ENCODE results near the gene KRTAP10-8.
"Not testable (repeated sequence)": the region's sequence is repeated elsewhere in the genome, so short reads cannot be mapped to it uniquely, and the experiment has no call there.

KRTAP10-8 gene

DNA sequence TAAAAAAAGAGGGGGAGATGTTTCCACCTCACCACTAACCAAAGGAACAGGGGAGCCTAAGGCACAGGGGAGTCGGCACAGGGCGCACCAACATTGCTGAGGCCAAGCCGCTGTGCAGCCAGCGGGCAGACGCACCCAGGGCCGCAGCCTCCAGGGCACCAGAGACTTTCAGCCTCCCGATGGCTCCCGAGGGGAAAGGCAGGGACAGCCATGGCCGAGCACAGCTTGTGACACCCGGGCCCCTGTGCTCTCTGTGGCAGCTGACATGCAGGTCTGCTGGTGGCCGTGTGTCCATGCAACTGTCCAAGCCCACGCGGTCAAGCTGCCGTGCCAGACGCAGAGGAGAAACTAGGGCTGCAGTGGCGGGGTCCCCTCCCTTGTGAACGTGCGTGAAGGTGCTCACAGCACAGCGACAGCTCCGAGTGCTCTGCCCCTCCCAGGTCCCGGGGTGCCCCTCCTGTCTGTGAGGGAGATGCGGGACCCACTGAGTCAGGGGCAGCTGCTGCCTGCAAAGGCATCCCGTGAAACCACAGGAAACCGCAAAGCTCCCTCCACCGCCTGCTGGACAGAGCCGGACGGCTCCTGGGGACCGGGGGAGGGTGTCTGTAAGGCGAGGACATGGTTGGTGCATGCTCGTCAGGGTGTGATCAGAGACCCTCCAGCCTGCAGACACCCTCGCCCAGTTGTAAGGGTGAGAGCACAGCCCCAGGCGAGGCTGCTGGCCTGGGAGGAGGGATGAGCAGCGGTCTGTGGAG is 36.9 kb downstream of the KRTAP10-8 start:
- no peak for DNase-seq

DNA sequence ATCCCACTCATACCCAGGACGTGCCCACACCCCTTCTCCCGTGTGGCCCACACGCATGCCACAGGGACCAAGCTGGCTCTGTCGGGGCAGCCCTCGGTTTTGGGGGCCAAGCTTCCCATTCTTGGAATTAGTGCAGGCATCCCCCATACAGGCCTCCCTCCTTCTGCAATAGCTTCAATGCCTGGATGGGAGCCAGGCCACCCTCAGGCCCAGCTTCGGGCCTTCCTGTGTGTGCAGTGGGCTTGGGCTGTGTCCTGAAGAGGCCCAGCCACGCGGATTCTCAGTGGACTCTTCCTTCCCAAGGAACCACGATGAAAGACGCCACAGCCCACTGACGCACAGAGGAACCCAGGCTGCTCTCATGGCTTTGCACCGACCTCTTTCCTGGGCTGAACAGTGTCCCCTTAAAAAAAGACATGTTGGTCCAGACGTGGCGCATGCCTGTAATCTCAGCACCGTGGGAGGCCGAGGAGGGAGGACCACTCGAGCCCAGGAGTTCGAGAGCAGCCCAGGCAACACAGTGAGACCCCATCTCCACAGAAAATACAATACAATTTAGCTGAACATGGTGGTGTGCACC is 37.7 kb downstream of the KRTAP10-8 start:
- no peak for DNase-seq

DNA sequence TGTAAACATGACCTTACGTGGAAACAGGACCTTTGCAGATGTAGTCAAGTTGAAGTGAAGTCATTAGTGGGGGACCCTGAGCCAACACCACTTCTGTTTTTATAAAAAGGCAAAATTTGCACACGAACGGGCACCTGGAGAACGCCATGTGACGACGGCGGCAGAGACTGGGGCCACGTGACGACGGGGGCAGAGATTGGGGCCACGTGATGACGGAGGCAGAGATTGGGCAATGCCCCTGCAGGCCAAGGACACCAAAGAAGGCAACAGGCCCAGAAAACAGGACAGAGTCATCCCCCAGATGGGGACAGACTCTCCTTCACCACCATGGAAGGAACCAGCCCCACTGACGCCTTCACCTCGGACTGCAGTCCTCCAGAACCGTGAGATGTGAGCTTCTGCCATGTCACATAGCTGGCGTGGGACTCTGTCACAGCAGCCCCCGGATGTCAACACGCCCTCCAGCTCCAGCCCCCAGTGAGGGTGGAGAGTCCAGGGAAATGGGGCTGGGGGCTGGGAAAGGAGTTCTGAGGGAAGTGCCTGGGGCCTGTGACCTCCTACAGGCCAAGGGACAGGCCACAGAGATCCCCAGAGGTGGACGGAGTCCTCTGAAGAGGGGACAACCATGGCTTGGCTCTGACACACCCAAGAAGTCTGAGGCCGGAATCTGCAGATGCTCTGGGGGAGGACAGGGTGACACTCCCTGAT is 38.5 kb downstream of the KRTAP10-8 start:
- DNase-seq = no peak

DNA sequence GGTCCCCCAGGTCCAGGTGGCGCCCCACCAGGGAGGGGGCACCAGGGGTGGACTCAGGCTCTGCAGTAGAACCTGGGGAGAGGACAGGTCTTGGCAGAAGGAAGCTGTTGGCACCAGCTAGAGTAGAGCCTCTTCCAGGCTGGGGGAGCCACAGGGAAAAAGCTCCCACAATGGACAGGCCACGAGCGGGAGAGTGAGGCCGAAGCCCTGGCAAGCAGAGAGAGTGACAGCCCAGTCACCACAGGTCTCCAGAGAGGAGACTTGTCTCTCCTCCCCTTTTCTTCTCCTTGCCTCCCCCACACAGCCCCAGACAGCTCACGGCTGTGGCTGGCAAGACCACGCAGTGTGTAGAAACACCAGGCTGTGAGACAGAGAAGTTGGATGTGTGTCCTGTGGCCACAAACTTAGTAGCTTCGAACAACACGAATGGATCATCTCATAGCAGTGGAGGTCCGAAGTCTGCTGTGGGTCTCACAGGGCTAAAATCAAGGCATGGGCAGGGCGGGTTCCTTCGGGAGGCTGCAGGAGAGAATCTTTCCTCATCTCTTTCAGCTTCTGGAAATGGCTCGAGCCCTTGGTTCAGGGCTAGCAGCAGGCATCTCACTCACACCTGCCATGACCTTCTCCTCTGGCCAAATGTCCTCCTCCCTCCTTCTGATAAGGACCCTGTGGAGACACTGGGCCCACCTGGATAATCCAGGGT is 39.2 kb downstream of the KRTAP10-8 start:
- no peak for DNase-seq

DNA sequence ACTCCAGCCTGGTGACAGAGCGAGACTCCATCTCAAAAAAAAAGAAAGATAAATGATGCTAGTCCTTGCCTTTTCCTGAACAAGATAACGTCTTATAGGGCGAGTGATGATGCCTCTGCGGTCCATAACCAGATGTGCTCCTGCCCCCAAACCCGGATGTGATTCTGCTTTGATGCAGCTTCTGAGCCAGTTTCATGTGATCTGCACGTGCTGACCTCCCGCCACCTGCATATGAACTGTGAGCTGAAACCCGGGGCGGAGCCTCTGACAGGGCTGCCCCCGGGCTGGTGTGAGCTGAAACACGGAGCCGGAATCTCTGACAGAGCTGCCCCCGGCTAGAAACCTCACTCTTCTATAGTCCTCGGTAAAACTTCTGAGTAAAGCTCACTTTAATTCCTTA is 41.2 kb downstream of the KRTAP10-8 start:
- no peak for DNase-seq

DNA sequence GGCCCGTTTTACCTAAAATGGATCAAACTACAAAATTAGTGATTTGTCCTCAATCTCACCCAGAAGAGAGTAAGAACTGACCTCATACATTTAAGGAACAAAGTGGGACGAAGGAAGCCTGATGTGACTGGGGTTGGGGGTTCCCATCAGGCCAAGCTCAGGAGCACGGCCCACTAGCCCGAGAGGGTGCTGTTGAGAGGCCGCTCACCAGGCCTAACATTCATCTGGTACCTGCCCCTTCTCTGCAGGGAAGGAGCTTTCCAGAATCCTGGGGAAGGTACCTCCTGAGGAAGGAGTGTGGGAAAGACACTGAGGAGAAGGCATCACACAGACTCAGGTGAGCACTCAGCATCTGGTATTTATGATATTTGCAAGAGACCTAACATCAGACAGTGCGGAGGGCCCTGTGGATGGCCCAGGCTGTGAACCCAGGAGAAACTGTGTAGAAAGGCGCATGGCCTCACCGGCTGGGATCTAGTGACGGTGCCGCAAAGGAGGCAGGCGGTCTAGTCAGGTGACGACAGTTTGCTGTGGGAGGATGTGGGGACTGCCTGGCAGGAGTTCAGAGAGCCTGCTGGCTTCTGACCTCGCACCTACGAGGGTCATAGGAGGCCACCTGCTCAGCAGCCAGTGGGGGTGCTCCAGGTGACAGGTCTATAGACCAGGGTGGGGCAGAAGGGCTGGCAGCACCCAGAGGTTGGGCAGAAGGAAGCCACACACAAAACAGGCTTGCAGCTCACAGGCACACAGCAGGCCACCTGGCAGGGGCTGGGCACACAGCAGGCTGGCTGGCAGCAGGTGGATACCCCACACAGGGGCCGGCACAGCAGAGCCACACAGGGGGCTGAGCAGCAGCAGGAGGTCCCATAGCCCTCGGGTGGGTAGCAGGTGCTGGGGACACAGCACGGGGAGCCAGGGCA is 42.0 kb downstream of the KRTAP10-8 start:
- no peak for DNase-seq

DNA sequence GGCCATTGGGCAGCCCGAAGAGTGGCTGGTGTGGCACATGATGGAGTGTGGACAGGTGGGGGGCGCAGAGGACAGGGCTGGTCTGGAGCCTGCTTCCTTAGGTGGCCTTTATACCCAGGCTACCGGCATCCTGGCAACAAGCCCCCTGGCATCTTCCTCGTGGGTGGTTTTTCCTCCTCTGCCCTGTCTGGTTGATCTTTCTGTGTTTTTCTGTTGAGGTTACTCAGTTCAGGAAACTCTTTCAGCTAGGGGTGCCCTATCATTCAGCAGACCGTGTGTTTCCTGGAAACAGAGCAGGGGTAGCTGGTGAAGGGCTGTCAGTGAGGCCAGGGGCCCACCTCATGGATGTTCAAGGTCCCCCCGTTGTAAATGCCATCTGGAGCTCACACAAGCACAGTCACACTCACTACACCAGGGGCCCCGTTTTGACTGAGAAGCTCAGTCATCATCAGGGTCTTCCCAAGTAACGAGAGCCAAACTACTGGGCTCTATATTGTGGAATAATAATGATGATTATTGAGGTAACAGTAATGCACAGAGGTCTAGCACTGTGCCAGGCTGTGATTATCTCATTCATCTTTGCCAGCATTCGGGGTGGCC is 42.8 kb downstream of the KRTAP10-8 start, which contains the start of gene KRTAP12-4:
KRTAP12-4 (minus strand) TSS at position 84 of the 600 bp plus-strand sequence; CDS start at position 39, 45 bp downstream.
- no peak for DNase-seq

DNA sequence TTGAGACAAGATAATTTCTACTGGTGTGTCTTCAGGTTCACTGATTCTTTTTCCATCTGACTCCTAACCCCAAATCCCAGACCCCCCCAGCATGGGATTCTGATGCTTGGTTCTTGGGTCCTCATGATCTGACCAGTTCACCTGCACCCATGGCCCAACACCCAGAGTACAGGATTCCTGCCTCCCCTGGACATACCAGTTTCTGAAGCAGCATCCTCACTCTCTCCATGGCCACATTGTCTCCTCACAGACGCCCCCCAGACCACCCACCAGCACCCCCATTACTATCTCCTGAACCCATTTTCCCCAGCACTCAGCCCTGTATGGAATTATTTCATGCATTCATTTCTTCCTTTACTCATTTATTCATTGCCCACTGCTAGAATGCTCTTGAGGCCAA is 45.0 kb downstream of the KRTAP10-8 start:
- DNase-seq = no peak

DNA sequence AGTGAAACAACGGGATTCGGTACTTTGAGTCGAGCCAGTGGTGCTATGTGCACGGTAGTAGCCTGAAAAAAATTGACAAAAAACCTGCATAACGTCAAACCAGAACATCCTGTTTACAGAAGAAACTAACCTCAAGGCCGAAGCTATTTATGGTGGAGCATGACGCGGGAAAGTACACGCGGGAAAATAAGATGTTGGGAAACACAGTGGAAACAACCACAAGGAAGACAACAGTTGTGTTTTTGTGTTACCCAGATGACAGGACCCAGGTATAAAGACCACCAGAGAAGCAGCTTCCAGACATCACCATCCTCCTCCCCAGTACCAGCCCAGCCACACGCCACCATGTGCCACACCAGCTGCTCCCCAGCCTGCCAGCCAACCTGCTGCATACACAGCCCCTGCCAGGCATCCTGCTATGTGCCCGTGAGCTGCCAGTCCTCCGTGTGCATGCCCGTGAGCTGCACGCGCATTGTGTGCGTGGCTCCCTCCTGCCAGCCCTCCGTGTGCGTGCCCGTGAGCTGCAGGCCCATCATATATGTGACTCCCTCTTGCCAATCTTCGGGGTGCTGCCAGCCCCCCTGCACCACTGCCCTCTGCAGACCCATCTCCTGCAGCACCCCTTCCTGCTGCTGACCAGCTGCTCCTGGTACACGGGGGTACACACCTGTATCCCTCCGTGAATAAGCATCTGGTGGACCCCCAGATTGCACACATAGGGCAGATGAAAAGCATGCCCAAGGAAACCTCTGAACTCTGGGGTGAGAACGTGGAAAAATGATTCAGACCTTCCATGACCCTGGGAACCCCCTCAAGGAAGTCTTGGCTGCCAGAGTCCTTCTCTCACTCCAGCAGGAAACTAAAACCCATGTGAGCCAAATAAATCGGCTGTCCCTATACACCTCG is 46.0 kb downstream of the KRTAP10-8 start, which contains the start of gene KRTAP12-3:
KRTAP12-3 (plus strand) TSS at position 298 of the 906 bp plus-strand sequence; CDS start at position 346, 48 bp downstream.
- no peak for DNase-seq

DNA sequence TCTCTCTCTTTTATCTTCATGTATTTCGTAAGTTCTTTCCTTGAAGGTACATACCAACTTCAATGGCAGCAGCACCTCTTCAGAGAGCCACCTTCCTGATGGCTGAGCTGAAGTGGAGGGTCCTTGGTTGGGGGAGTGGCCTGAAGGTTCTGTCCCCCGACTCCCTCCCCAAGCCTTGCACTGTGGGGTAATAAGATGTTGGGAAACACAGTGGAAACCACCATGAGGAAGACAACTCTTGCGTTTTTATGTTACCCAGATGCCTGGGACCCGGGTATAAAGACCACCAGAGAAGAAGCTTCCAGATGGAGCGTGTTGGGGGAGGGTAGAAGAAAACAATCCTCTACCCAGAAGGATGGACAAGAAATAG is 46.6 kb downstream of the KRTAP10-8 start:
- no peak for DNase-seq

DNA sequence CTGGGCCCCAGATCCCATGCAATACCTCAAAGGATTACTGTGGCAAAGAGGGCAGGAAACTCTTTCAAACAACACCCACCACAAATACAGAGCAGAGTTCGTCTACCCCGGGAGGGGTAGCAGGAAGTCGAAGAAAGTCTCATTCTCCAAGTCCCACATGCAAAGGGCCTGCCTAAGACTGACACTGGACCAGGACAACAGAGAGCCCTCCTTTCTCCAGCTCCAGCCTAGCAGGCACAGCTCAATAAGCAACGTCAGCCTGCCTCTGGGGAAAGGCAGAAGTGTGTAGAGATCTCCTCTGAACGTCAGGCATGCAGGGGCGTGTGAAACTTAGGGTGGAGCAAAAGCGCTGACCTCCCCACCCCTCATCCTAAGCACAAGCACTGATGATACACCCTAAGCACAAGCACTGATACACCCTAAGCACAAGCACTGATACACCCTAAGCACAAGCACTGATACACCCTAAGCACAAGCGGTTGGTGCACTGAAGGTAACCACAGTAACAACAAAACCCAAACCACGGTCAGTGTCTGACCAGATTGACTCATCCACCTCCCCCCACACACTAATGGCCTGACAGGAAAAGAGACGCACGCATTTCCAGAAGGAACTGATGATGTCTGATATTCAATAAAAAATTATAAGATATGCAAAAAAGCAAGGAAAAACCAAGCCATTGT is 47.2 kb downstream of the KRTAP10-8 start:
- DNase-seq = no peak

DNA sequence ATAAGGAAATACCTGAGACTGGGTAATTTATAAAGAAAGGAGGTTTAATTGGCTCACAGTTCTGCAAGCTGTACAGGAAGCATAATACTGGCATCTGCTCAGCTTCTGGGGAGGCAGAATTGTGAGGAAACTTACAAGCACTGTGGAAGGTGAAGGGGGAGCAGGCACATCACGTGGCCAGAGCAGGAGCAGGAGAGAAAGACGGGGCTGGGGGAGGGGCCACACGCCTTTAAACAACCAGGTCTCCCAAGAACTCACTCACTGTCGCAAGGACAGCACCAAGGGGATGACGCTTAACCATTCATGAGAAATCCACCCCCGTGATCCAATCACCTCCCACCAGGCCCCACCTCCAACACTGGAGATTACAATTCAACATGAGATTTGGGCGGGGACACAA is 49.7 kb downstream of the KRTAP10-8 start:
- not testable (repeated sequence) for DNase-seq

Data from fibroblast of skin of right biceps (primary cell).